Right ventricle myocardium superior (tissue), 1 donor: ENCODE results near the gene TNFRSF4. TPM values are rescaled to one million over a fixed set of nuclear protein-coding genes. Genes with fewer than 3 reads are reported as not detected.
"Not testable (repeated sequence)": the region's sequence is repeated elsewhere in the genome, so short reads cannot be mapped to it uniquely, and the experiment has no call there.

Experiments used
- ATAC-seq: fragments of 200-7000 bp; cut with Tn5 transposase; one replicate; pipeline ENCODE4 v1.9.1; 2020; ENCODE audit warnings: mild to moderate bottlenecking; ENCODE audit not compliant: poor library complexity
- DNase-seq: peaks from one replicate; pipeline ENCODE4 v3.0.0-alpha.2; 2020
- intact Hi-C: fragments of 100-400 bp; cut with DNase I; formaldehyde crosslinking; loops from one replicate; pipeline ENCODE4 v1.11.2; 2022
- total RNA-seq: library from RNA; stranded (reverse); fragmentation: NEBNext Ultra II Directional; extraction: Animal tissue kit (Norgen Biotek cat#: 25700); gene quantifications from one replicate; pipeline ENCODE4 v1.2.1, GENCODE V29; 2021
- donor health status: DM: no; HTN: yes; CAD: no; lungs with severe emphysema.

TNFRSF4 gene
- total RNA-seq, 1 donor from 2014 or later: 2.1 TPM

GRCh38 chr1:1196431-1197187 lies 17.3 kb downstream of the TNFRSF4 start:
- ATAC-seq: no peak
- intact Hi-C loops: no loop called here
- DNase-seq: peak; percentile 30

- DNase-seq, ATAC-seq, intact Hi-C loops: not testable (repeated sequence)
Measured at GRCh38 chr1:1195726-1196125, 18.2 kb downstream of the TNFRSF4 start.

GRCh38 chr1:1194723-1195122 lies 19.2 kb downstream of the TNFRSF4 start:
- DNase-seq (no peak), ATAC-seq (no peak)
- intact Hi-C loops: no loop called here

GRCh38 chr1:1191734-1192133 lies 22.2 kb downstream of the TNFRSF4 start:
- intact Hi-C loops: no loop called here
- DNase-seq: no peak
- ATAC-seq: no peak

GRCh38 chr1:1189111-1189510 lies 24.8 kb downstream of the TNFRSF4 start:
- intact Hi-C loops: no loop called here
- ATAC-seq: no peak
- DNase-seq: no peak

- DNase-seq (no peak), ATAC-seq (no peak)
- intact Hi-C loops: no loop called here
Measured at GRCh38 chr1:1187938-1188337, 26.0 kb downstream of the TNFRSF4 start.

GRCh38 chr1:1185101-1185765 lies 28.7 kb downstream of the TNFRSF4 start:
- DNase-seq (peak; percentile 39), ATAC-seq (no peak)
- intact Hi-C loops: no loop called here

- DNase-seq: peak; percentile 27
- ATAC-seq: no peak
- intact Hi-C loops: no loop called here
Measured at GRCh38 chr1:1183833-1184775, 29.8 kb downstream of the TNFRSF4 start.

- intact Hi-C loops: no loop called here
- DNase-seq: peak; percentile 29
- peak; percentile 11 for ATAC-seq
Measured at GRCh38 chr1:1183221-1183747, 30.7 kb downstream of the TNFRSF4 start.

- peak; percentile 16 for ATAC-seq
- DNase-seq: peak; percentile 43
- intact Hi-C loops: no loop called here
Measured at GRCh38 chr1:1182491-1183220, 31.3 kb downstream of the TNFRSF4 start.

GRCh38 chr1:1181938-1182410 lies 32.0 kb downstream of the TNFRSF4 start:
- DNase-seq: peak; percentile 30
- intact Hi-C loops: no loop called here
- ATAC-seq: no peak

GRCh38 chr1:1181129-1181937 lies 32.6 kb downstream of the TNFRSF4 start:
- DNase-seq (peak; percentile 30), ATAC-seq (no peak)
- intact Hi-C loops: no loop called here

GRCh38 chr1:1179983-1180861 lies 33.7 kb downstream of the TNFRSF4 start:
- DNase-seq (peak; percentile 34), ATAC-seq (no peak)
- intact Hi-C loops: no loop called here

GRCh38 chr1:1179346-1179982 lies 34.5 kb downstream of the TNFRSF4 start:
- intact Hi-C loops: no loop called here
- no peak for DNase-seq
- no peak for ATAC-seq

GRCh38 chr1:1178794-1179331 lies 35.1 kb downstream of the TNFRSF4 start:
- no peak for ATAC-seq
- intact Hi-C loops: no loop called here
- DNase-seq: peak; percentile 30
